ENCODE results near the gene LIPM. TPM values are rescaled to one million over a fixed set of nuclear protein-coding genes. Genes with fewer than 3 reads are reported as not detected.

The LIPM gene
- not detected for total RNA-seq
- polyA plus RNA-seq, result not detected
- long read RNA-seq, donor 1, result 0 reads
- long read RNA-seq, donor 2, result 0 reads
- long read RNA-seq, donor 3, result 0 reads
- long read RNA-seq, donor 4, result 0 reads

- Histone ChIP-seq H3K27me3 (ENCODE audit: control insufficient read depth, insufficient read depth) (no peaks in the 10 kb centered on the region), H3K4me1 (ENCODE audit: control insufficient read depth, insufficient read depth, low read length) (no peaks in the 10 kb centered on the region), H3K4me3 (ENCODE audit: low read length) (no peak within 1 kb of the TSS), H3K9me3 (ENCODE audit: control insufficient read depth, low read length) (no peaks in the 10 kb centered on the region), H3K27ac (ENCODE audit: low read length) (no peak within 1 kb of the TSS)
- intact Hi-C loops (cut with DNase I), result no loop called here
- ATAC-seq (no peak), DNase-seq (no peak)
- WGBS, result 87% methylated on average over 2 of the region's 2 CpGs
Measured at GRCh38 chr10:88802523-88803285, at the start of gene LIPM. Gene LIPM (plus strand): TSS chr10:88802730. CDS start chr10:88802897, 167 bp downstream.

DNA sequence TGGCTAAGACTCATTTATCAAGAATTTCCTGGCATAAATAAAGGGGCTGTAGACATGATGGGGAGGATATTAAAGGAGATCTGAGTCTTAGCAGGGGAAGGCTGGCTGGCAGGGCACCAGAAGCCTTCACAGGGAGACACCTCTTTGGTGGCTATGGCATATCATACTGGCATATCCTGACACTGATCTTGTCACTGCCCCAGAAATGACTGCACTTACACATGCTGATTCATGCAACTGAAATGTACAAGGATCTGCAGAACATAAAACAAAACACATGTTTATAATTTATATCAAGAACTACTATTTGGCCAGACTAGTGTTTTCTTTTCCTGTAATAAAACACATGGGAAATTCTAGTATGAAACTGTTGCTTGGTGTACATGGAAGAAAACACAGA lies 48.2 kb upstream of the LIPM start:
- Histone ChIP-seq H3K9me3 (ENCODE audit: control insufficient read depth, low read length) (no peaks in the 10 kb centered on the region), H3K4me1 (ENCODE audit: control insufficient read depth, insufficient read depth, low read length) (no peaks in the 10 kb centered on the region), H3K4me3 (ENCODE audit: low read length) (no peak overlapping the region), H3K27ac (ENCODE audit: low read length) (no peak overlapping the region), H3K27me3 (ENCODE audit: control insufficient read depth, insufficient read depth) (no peaks in the 10 kb centered on the region)
- intact Hi-C loops (cut with DNase I), result no loop called here
- DNase-seq (no peak), ATAC-seq (no peak)

GRCh38 chr10:88755753-88756152 lies 46.8 kb upstream of the LIPM start:
- ATAC-seq, result no peak
- DNase-seq, result no peak
- H3K9me3 ChIP-seq (ENCODE audit: control insufficient read depth, low read length), result no peaks in the 10 kb centered on the region
- no peak overlapping the region for H3K4me3 ChIP-seq (ENCODE audit: low read length)
- intact Hi-C loops (cut with DNase I), result no loop called here
- 52% methylated on average over 3 of the region's 3 CpGs for WGBS
- no peak overlapping the region for H3K27ac ChIP-seq (ENCODE audit: low read length)
- H3K4me1 ChIP-seq (ENCODE audit: control insufficient read depth, insufficient read depth, low read length), result no peaks in the 10 kb centered on the region
- no peaks in the 10 kb centered on the region for H3K27me3 ChIP-seq (ENCODE audit: control insufficient read depth, insufficient read depth)

DNA sequence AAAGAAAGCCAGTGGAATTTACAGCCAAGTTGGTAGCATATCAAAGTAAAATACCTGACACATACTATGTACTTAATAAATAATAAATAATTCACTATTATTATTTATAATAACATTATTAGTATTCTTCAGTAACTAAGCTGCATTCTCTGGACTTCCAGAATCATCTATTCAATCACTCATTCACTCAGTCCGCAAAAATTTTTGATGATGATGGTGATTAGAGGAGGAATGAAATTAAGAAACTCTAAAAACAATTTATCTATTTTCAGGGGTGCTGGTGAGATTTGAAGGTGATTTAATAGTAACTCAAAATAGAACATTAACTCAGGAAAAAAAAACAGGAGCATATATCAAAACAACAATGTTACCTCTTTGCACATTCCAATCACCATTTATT lies 45.9 kb upstream of the LIPM start:
- Histone ChIP-seq H3K27me3 (ENCODE audit: control insufficient read depth, insufficient read depth) (no peaks in the 10 kb centered on the region), H3K4me1 (ENCODE audit: control insufficient read depth, insufficient read depth, low read length) (no peaks in the 10 kb centered on the region), H3K27ac (ENCODE audit: low read length) (no peak overlapping the region), H3K9me3 (ENCODE audit: control insufficient read depth, low read length) (no peaks in the 10 kb centered on the region), H3K4me3 (ENCODE audit: low read length) (no peak overlapping the region)
- 0% methylated on average over 1 of the region's 1 CpG for WGBS
- DNase-seq (no peak), ATAC-seq (no peak)
- intact Hi-C loops (cut with DNase I), result no loop called here

GRCh38 chr10:88759366-88760101 lies 43.0 kb upstream of the LIPM start, which contains the start of gene LIPN:
Gene LIPN (plus strand): TSS chr10:88760020. CDS start chr10:88761406, 1,386 bp downstream.
- ATAC-seq, result peak; percentile 26 to 46
- Histone ChIP-seq H3K27me3 (ENCODE audit: control insufficient read depth, insufficient read depth) (no peaks in the 10 kb centered on the region), H3K9me3 (ENCODE audit: control insufficient read depth, low read length) (no peaks in the 10 kb centered on the region), H3K27ac (ENCODE audit: low read length) (no peak within 1 kb of the TSS), H3K4me1 (ENCODE audit: control insufficient read depth, insufficient read depth, low read length) (no peaks in the 10 kb centered on the region), H3K4me3 (ENCODE audit: low read length) (no peak within 1 kb of the TSS)
- DNase-seq, result peak in 1 of 3 donors; percentile 28
- WGBS, result 84% methylated on average over 7 of the region's 7 CpGs
- intact Hi-C loops (cut with DNase I), result no loop called here

- ATAC-seq, result no peak
- Histone ChIP-seq H3K27ac (ENCODE audit: low read length) (no peak overlapping the region), H3K4me3 (ENCODE audit: low read length) (no peak overlapping the region), H3K9me3 (ENCODE audit: control insufficient read depth, low read length) (no peaks in the 10 kb centered on the region), H3K4me1 (ENCODE audit: control insufficient read depth, insufficient read depth, low read length) (no peaks in the 10 kb centered on the region), H3K27me3 (ENCODE audit: control insufficient read depth, insufficient read depth) (no peaks in the 10 kb centered on the region)
- intact Hi-C loops (cut with DNase I), result no loop called here
- no peak for DNase-seq
- 65% methylated on average over 1 of the region's 1 CpG for WGBS
Measured at GRCh38 chr10:88762906-88763305, 39.6 kb upstream of the LIPM start.

DNA sequence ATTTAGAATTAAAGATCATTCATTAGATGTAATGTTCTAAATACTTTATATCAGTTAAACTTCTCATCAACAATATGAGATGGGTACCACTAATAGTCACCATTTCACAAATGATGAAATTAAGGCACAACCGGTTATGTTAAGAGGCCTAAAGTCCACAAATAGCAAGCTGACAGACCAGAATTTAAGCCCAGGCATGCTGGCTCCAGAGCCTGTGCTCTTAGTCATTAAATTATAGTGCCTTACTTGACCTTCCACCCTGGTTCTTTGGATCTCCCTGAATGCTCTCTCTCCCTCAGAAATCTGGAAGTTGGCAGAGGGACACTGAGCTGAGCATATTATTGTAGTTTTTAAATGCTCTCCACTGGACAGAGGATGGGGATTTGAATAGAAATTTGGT lies 39.1 kb upstream of the LIPM start:
- ATAC-seq (no peak), DNase-seq (no peak)
- no peaks in the 10 kb centered on the region for H3K9me3 ChIP-seq (ENCODE audit: control insufficient read depth, low read length)
- 56% methylated on average over 1 of the region's 1 CpG for WGBS
- H3K4me1 ChIP-seq (ENCODE audit: control insufficient read depth, insufficient read depth, low read length), result no peaks in the 10 kb centered on the region
- no peak overlapping the region for H3K4me3 ChIP-seq (ENCODE audit: low read length)
- no peak overlapping the region for H3K27ac ChIP-seq (ENCODE audit: low read length)
- intact Hi-C loops (cut with DNase I), result no loop called here
- H3K27me3 ChIP-seq (ENCODE audit: control insufficient read depth, insufficient read depth), result no peaks in the 10 kb centered on the region

- Histone ChIP-seq H3K4me1 (ENCODE audit: control insufficient read depth, insufficient read depth, low read length) (no peaks in the 10 kb centered on the region), H3K9me3 (ENCODE audit: control insufficient read depth, low read length) (no peaks in the 10 kb centered on the region), H3K4me3 (ENCODE audit: low read length) (no peak overlapping the region), H3K27ac (ENCODE audit: low read length) (no peak overlapping the region), H3K27me3 (ENCODE audit: control insufficient read depth, insufficient read depth) (no peaks in the 10 kb centered on the region)
- intact Hi-C loops (cut with DNase I), result no loop called here
- DNase-seq (no peak), ATAC-seq (no peak)
- WGBS, result 85% methylated on average over 3 of the region's 3 CpGs
Measured at GRCh38 chr10:88764110-88764509, 38.4 kb upstream of the LIPM start.

- H3K4me1 ChIP-seq (ENCODE audit: control insufficient read depth, insufficient read depth, low read length), result no peaks in the 10 kb centered on the region
- H3K27me3 ChIP-seq (ENCODE audit: control insufficient read depth, insufficient read depth), result no peaks in the 10 kb centered on the region
- ATAC-seq (no peak), DNase-seq (no peak)
- intact Hi-C loops (cut with DNase I), result no loop called here
- no peak overlapping the region for H3K27ac ChIP-seq (ENCODE audit: low read length)
- H3K4me3 ChIP-seq (ENCODE audit: low read length), result no peak overlapping the region
- WGBS, result 66% methylated on average over 1 of the region's 1 CpG
- H3K9me3 ChIP-seq (ENCODE audit: control insufficient read depth, low read length), result no peaks in the 10 kb centered on the region
Measured at GRCh38 chr10:88765816-88766215, 36.7 kb upstream of the LIPM start.

DNA sequence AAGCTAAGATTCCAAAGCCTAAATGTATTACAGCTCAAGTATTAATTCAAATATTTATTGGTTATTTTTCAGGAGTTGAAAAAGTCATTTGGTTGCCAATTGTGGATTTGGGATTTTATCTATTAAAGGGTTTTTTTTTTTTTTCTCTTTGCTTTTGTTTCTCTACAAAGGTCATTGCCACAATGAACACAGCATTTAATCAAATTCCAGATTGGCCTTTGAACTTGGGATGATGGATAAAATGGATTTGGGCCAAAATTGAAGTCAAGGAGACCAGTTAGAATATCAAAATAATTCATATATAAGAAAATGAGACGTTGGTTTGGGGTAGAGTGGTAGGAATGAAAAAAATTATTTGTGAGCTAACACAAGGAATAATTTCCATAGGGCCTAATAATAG lies 33.1 kb upstream of the LIPM start:
- 41% methylated on average over 1 of the region's 1 CpG for WGBS

GRCh38 chr10:88781206-88781605 lies 21.3 kb upstream of the LIPM start:
- no peak overlapping the region for H3K4me3 ChIP-seq (ENCODE audit: low read length)
- H3K9me3 ChIP-seq (ENCODE audit: control insufficient read depth, low read length), result no peaks in the 10 kb centered on the region
- H3K27me3 ChIP-seq (ENCODE audit: control insufficient read depth, insufficient read depth), result no peaks in the 10 kb centered on the region
- ATAC-seq, result no peak
- intact Hi-C loops (cut with DNase I), result no loop called here
- DNase-seq, result no peak
- 65% methylated on average over 2 of the region's 2 CpGs for WGBS
- H3K27ac ChIP-seq (ENCODE audit: low read length), result no peak overlapping the region
- no peaks in the 10 kb centered on the region for H3K4me1 ChIP-seq (ENCODE audit: control insufficient read depth, insufficient read depth, low read length)

More for the DNA sequence above, 33.1 kb upstream of the LIPM start:
- Histone ChIP-seq H3K4me3 (ENCODE audit: low read length) (no peak overlapping the region), H3K4me1 (ENCODE audit: control insufficient read depth, insufficient read depth, low read length) (no peaks in the 10 kb centered on the region), H3K27me3 (ENCODE audit: control insufficient read depth, insufficient read depth) (no peaks in the 10 kb centered on the region), H3K9me3 (ENCODE audit: control insufficient read depth, low read length) (no peaks in the 10 kb centered on the region), H3K27ac (ENCODE audit: low read length) (no peak overlapping the region)
- DNase-seq, result no peak
- no peak for ATAC-seq
- intact Hi-C loops (cut with DNase I), result no loop called here
